HEK293 (cell line): ENCODE data around the gene VIT.

Source experiments
- CTCF ChIA-PET: fragments of 350-600 bp; formaldehyde crosslinking; extraction: SDS; loops from one replicate; lab custom pipeline; 2021; ENCODE audit warnings: antibody characterized with exemption; lab: Yijun Ruan, JAX
- POLR2A ChIA-PET: fragments of 300-600 bp; formaldehyde crosslinking; extraction: SDS; loops from one replicate; lab custom pipeline; 2020; ENCODE audit warnings: antibody characterized with exemption, inconsistent platforms; lab: Yijun Ruan, JAX
- H3K27ac ChIP-seq: fragments of 200-500 bp; sonication (Bioruptor generic); 2 replicates; pipeline ENCODE4 v1.5.1; 2014; ENCODE audit warnings: low read depth, low read length, control low read depth, inconsistent platforms; ENCODE audit errors: extremely low read depth
- H3K36me3 ChIP-seq, 2 experiments: fragments of 200-500 bp in 1 of 2; sonication (Bioruptor generic) in 1 of 2; 1 replicate in 1 of 2; 2 replicates in 1 of 2; pipeline ENCODE4 v1.5.1; 2014 to 2017; ENCODE audit warnings: inconsistent platforms in 2 of 2, low read length in 2 of 2; ENCODE audit not compliant: control insufficient read depth in 2 of 2, insufficient read depth in 1 of 2
- H3K4me1 ChIP-seq: fragments of 200-500 bp; sonication (Bioruptor generic); 2 replicates; pipeline ENCODE4 v1.5.1; 2014; ENCODE audit warnings: mild to moderate bottlenecking, low read length, inconsistent platforms; ENCODE audit not compliant: control insufficient read depth, insufficient read depth
- H3K4me3 ChIP-seq: 2 replicates; pipeline ENCODE4 v1.5.1; 2011; ENCODE audit warnings: low read depth, mild to moderate bottlenecking, control low read depth, low read length, moderate library complexity
- H3K9me3 ChIP-seq: fragments of 200-500 bp; sonication (Bioruptor generic); 2 replicates; pipeline ENCODE4 v1.5.1; 2014; ENCODE audit warnings: low read depth, low read length, inconsistent platforms; ENCODE audit not compliant: control insufficient read depth, insufficient read depth
- BCL11A ChIP-seq: fragments of 450-650 bp; formaldehyde crosslinking; IDR thresholded peaks from 2 replicates; pipeline ENCODE4 v1.5.1; 2016; ENCODE audit warnings: low read depth, missing biosample characterization, missing genetic modification characterization
- EGR2 ChIP-seq: fragments of 450-650 bp; formaldehyde crosslinking; IDR thresholded peaks from 2 replicates; pipeline ENCODE4 v1.5.1; 2016; ENCODE audit warnings: low read depth, missing biosample characterization, missing genetic modification characterization
- GLI4 ChIP-seq: fragments of 450-650 bp; formaldehyde crosslinking; IDR thresholded peaks from 2 replicates; pipeline ENCODE4 v1.5.1; 2016; ENCODE audit warnings: missing biosample characterization, missing genetic modification characterization
- OVOL3 ChIP-seq: fragments of 450-650 bp; formaldehyde crosslinking; IDR thresholded peaks from 2 replicates; pipeline ENCODE4 v1.5.1; 2016; ENCODE audit warnings: missing biosample characterization, missing genetic modification characterization
- ZBTB10 ChIP-seq: fragments of 450-650 bp; formaldehyde crosslinking; IDR thresholded peaks from 2 replicates; pipeline ENCODE4 v1.5.1; 2016; ENCODE audit warnings: missing biosample characterization, missing genetic modification characterization
- ZBTB48 ChIP-seq: fragments of 450-650 bp; formaldehyde crosslinking; IDR thresholded peaks from 2 replicates; pipeline ENCODE4 v1.5.1; 2016; ENCODE audit warnings: missing biosample characterization, missing genetic modification characterization
- ZNF121 ChIP-seq: fragments of 450-650 bp; formaldehyde crosslinking; IDR thresholded peaks from 2 replicates; pipeline ENCODE4 v1.5.1; 2016; ENCODE audit warnings: missing biosample characterization, missing genetic modification characterization
- ZNF174 ChIP-seq: fragments of 450-650 bp; formaldehyde crosslinking; IDR thresholded peaks from 2 replicates; pipeline ENCODE4 v1.5.0; 2017; ENCODE audit warnings: missing biosample characterization, mild to moderate bottlenecking, missing genetic modification characterization
- ZNF248 ChIP-seq: fragments of 450-650 bp; formaldehyde crosslinking; IDR thresholded peaks from 2 replicates; pipeline ENCODE4 v1.5.1; 2017; ENCODE audit warnings: missing biosample characterization, missing genetic modification characterization
- ZNF324 ChIP-seq: fragments of 450-650 bp; formaldehyde crosslinking; IDR thresholded peaks from 2 replicates; pipeline ENCODE4 v1.5.1; 2016; ENCODE audit warnings: missing biosample characterization, missing genetic modification characterization
- ZNF366 ChIP-seq: fragments of 450-650 bp; formaldehyde crosslinking; conservative IDR thresholded peaks from 2 replicates; pipeline ENCODE4 v1.5.1; 2016; ENCODE audit warnings: missing biosample characterization, missing genetic modification characterization
- ZNF416 ChIP-seq: fragments of 450-650 bp; formaldehyde crosslinking; IDR thresholded peaks from 2 replicates; pipeline ENCODE4 v1.5.1; 2016; ENCODE audit warnings: missing biosample characterization, missing genetic modification characterization
- ZNF514 ChIP-seq: fragments of 450-650 bp; formaldehyde crosslinking; IDR thresholded peaks from 2 replicates; pipeline ENCODE4 v1.5.1; 2016; ENCODE audit warnings: missing biosample characterization, missing genetic modification characterization
- ZNF555 ChIP-seq: fragments of 450-650 bp; formaldehyde crosslinking; conservative IDR thresholded peaks from 2 replicates; pipeline ENCODE4 v1.5.1; 2017; ENCODE audit warnings: missing biosample characterization, mild to moderate bottlenecking, missing genetic modification characterization, inconsistent platforms
- ZNF580 ChIP-seq: fragments of 450-650 bp; formaldehyde crosslinking; IDR thresholded peaks from 2 replicates; pipeline ENCODE4 v1.5.1; 2016; ENCODE audit warnings: missing biosample characterization, missing genetic modification characterization
- ZNF624 ChIP-seq: fragments of 450-650 bp; formaldehyde crosslinking; IDR thresholded peaks from 2 replicates; pipeline ENCODE4 v1.5.1; 2017; ENCODE audit warnings: missing biosample characterization, missing genetic modification characterization
- ZNF626 ChIP-seq: fragments of 450-650 bp; sonication (Bioruptor Pico); formaldehyde crosslinking; IDR thresholded peaks from 2 replicates; pipeline ENCODE4 v1.5.1; 2018; ENCODE audit warnings: missing biosample characterization, missing genetic modification characterization, inconsistent platforms
- ZNF629 ChIP-seq: fragments of 450-650 bp; formaldehyde crosslinking; IDR thresholded peaks from 2 replicates; pipeline ENCODE4 v1.5.1; 2017; ENCODE audit warnings: missing biosample characterization, missing genetic modification characterization
- ZNF677 ChIP-seq: fragments of 450-650 bp; IDR thresholded peaks from 2 replicates; pipeline ENCODE4 v1.5.0; 2018; ENCODE audit warnings: missing biosample characterization, mild to moderate bottlenecking, missing genetic modification characterization, moderate library complexity
- ZNF747 ChIP-seq: fragments of 450-650 bp; formaldehyde crosslinking; IDR thresholded peaks from 2 replicates; pipeline ENCODE4 v1.5.1; 2016; ENCODE audit warnings: missing biosample characterization, missing genetic modification characterization
- ZNF777 ChIP-seq: fragments of 450-650 bp; formaldehyde crosslinking; IDR thresholded peaks from 2 replicates; pipeline ENCODE4 v1.5.1; 2017; ENCODE audit warnings: missing biosample characterization, missing genetic modification characterization, borderline replicate concordance
- ZSCAN5A ChIP-seq: fragments of 450-650 bp; formaldehyde crosslinking; IDR thresholded peaks from 2 replicates; pipeline ENCODE4 v1.5.1; 2016; ENCODE audit warnings: missing biosample characterization, missing genetic modification characterization
- ZXDB ChIP-seq: fragments of 450-650 bp; formaldehyde crosslinking; IDR thresholded peaks from 2 replicates; pipeline ENCODE4 v1.5.1; 2016; ENCODE audit warnings: missing biosample characterization, missing genetic modification characterization
- TF ChIP-seq, protein P1 (sequence below): fragments of 450-650 bp; formaldehyde crosslinking; optimal IDR thresholded peaks from 2 replicates; pipeline ENCODE3; 2016; ENCODE audit warnings: missing biosample characterization, mild to moderate bottlenecking, missing genetic modification characterization

The VIT gene

GRCh38 chr2:36655453-36655852, 41.1 kb upstream of the VIT start (continued):
- no peak for TF ChIP-seq ZNF416
- TF ChIP-seq ZNF626, result no peak
- no peak for TF ChIP-seq BCL11A
- no peak for TF ChIP-seq ZNF248 (tag by site-specific recombination)
- TF ChIP-seq OVOL3 (tag by site-specific recombination), result no peak
- TF ChIP-seq ZXDB, result no peak
- TF ChIP-seq ZBTB48, result no peak
- TF ChIP-seq ZNF580 (tag by site-specific recombination), result no peak

- no peak overlapping the region for H3K27ac ChIP-seq
- POLR2A ChIA-PET, result no interaction called here
- H3K4me3 ChIP-seq, result no peak overlapping the region
- no peaks in the 10 kb centered on the region for H3K4me1 ChIP-seq
- H3K36me3 ChIP-seq, result no peaks in the 10 kb centered on the region
- CTCF ChIA-PET, result interaction anchor here (0.6 to 1.2 kb wide), 2 partner anchors 198 to 303 kb away, joined by 3 read pairs; no protein-coding TSS in a partner anchor
- no peaks in the 10 kb centered on the region for H3K9me3 ChIP-seq
- TF ChIP-seq ZSCAN5A (no peak), ZNF777 (no peak), ZNF629 (no peak)
Measured at GRCh38 chr2:36657703-36658102, 38.8 kb upstream of the VIT start.

- Histone ChIP-seq H3K9me3 (no peaks in the 10 kb centered on the region), H3K4me3 (no peak overlapping the region), H3K4me1 (no peaks in the 10 kb centered on the region), H3K27ac (no peak overlapping the region), H3K36me3 (no peaks in the 10 kb centered on the region)
- no peak for TF ChIP-seq GLI4 (tag by site-specific recombination)
- ChIA-PET CTCF (interaction anchor here (0.6 to 1.2 kb wide), 3 partner anchors 14 to 303 kb away, joined by 3 to 5 read pairs (median 3); no protein-coding TSS in a partner anchor), POLR2A (no interaction called here)
Measured at GRCh38 chr2:36658277-36658748, 38.2 kb upstream of the VIT start.

DNA sequence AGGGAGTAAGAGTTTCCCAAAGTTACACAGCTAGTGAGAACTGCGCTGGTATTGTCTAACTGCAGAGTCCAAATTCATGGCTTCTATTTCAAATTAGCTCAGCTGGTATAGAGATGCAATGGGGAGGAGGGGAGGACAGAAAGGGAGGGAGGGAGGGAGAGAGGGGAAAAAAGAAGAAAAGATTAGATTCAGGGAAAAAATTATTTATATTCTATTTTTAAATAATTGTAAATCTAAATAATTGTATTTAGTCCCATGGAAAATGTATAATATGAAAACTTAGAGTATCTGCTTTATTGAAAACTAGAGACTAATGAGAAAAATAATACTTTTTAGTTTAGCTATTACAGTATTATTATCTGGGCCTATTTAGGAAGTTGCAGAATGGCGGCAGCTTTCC, 37.3 kb upstream of the VIT start:
- H3K27ac ChIP-seq, result no peak overlapping the region
- no peaks in the 10 kb centered on the region for H3K36me3 ChIP-seq
- ChIA-PET CTCF (interaction anchor here (1.2 kb wide), 1 partner anchor 13 kb away, joined by 5 read pairs; no protein-coding TSS in a partner anchor), POLR2A (no interaction called here)
- no peak overlapping the region for H3K4me3 ChIP-seq
- no peaks in the 10 kb centered on the region for H3K4me1 ChIP-seq
- no peaks in the 10 kb centered on the region for H3K9me3 ChIP-seq
- TF ChIP-seq ZBTB10 (tag by site-specific recombination) (no peak), ZNF677 (tag by site-specific recombination) (no peak), ZNF366 (tag by site-specific recombination) (no peak), ZNF121 (tag by site-specific recombination) (no peak), ZNF624 (no peak), ZNF324 (tag by site-specific recombination) (no peak), ZNF514 (tag by site-specific recombination) (no peak), ZNF747 (tag by site-specific recombination) (no peak), ZNF174 (tag by site-specific recombination) (no peak), ZNF626 (no peak), ZNF555 (tag by site-specific recombination) (no peak), EGR2 (no peak)
- TF ChIP-seq, protein P1, sequence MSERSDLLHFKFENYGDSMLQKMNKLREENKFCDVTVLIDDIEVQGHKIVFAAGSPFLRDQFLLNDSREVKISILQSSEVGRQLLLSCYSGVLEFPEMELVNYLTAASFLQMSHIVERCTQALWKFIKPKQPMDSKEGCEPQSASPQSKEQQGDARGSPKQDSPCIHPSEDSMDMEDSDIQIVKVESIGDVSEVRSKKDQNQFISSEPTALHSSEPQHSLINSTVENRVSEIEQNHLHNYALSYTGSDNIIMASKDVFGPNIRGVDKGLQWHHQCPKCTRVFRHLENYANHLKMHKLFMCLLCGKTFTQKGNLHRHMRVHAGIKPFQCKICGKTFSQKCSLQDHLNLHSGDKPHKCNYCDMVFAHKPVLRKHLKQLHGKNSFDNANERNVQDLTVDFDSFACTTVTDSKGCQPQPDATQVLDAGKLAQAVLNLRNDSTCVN, result no peak
